Glutamatergic neuron (in vitro differentiated cells): Measurements from ENCODE around the gene ESR1. TPM values are rescaled to one million over a fixed set of nuclear protein-coding genes. Genes with fewer than 3 reads are reported as not detected.
"Not testable (repeated sequence)": the region's sequence is repeated elsewhere in the genome, so short reads cannot be mapped to it uniquely, and the experiment has no call there.

Source experiments
- DNase-seq: peaks from one replicate; pipeline ENCODE4 v3.0.0; 2022
- H3K27ac Mint-ChIP-seq: one replicate; pipeline ENCODE4 v1.8.0; 2020; ENCODE audit warnings: mild to moderate bottlenecking, mixed read lengths, inconsistent platforms; ENCODE audit not compliant: unreplicated experiment
- H3K27me3 Mint-ChIP-seq: one replicate; pipeline ENCODE4 v1.8.0; 2020; ENCODE audit warnings: mild to moderate bottlenecking, moderate library complexity, mixed read lengths, inconsistent platforms; ENCODE audit not compliant: unreplicated experiment
- H3K36me3 Mint-ChIP-seq: one replicate; pipeline ENCODE4 v1.8.0; 2020; ENCODE audit warnings: mild to moderate bottlenecking, mixed read lengths, inconsistent platforms; ENCODE audit not compliant: unreplicated experiment
- H3K4me1 Mint-ChIP-seq: one replicate; pipeline ENCODE4 v1.8.0; 2020; ENCODE audit warnings: mild to moderate bottlenecking, low read depth, mixed read lengths, inconsistent platforms; ENCODE audit not compliant: unreplicated experiment
- H3K4me3 Mint-ChIP-seq: one replicate; pipeline ENCODE4 v1.8.0; 2020; ENCODE audit warnings: mild to moderate bottlenecking, mixed read lengths, inconsistent platforms; ENCODE audit not compliant: unreplicated experiment
- H3K9me3 Mint-ChIP-seq: one replicate; pipeline ENCODE4 v1.8.0; 2020; ENCODE audit warnings: mild to moderate bottlenecking, moderate library complexity, mixed read lengths, inconsistent platforms; ENCODE audit not compliant: unreplicated experiment
- total RNA-seq: library from RNA; stranded (reverse); fragmentation: NEBNext Ultra II Directional; extraction: Animal tissue kit (Norgen Biotek cat#: 25700); gene quantifications from one replicate; pipeline ENCODE4 v1.2.1, GENCODE V29; 2021; ENCODE audit not compliant: unreplicated experiment
- TF ChIP-seq, protein P1 (sequence below): fragments of 200-600 bp; sonication (generic); IDR thresholded peaks from one replicate; pipeline ENCODE4 v1.5.0; 2021; ENCODE audit not compliant: partially characterized antibody, unreplicated experiment

ESR1 gene
- total RNA-seq, 1 donor from 2014 or later = not detected

DNA sequence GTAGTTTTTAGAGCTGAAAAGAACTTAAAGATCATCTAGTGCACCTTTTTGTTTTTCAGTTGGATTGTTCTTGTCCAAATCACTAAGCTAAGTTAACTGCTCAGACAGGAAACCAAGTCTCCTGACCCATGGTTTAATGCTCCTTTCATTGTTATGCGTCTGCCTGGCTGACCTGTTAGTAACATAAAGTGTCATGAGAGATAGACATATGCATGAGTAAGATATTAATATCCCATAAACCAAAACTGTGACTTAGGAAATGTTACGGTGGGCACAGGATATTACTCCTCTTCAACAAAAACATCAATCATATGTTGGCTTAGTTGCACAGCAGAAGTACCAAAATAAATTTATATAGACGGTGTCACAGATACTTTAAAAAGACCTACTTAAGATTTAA lies 84.0 kb downstream of the ESR1 start:
- Mint-ChIP-seq H3K4me3 (no peak overlapping the region), H3K4me1 (no peaks in the 10 kb centered on the region), H3K36me3 (no peaks in the 10 kb centered on the region), H3K9me3 (no peaks in the 10 kb centered on the region), H3K27me3 (peaks cover 2% of the 10 kb centered on the region), H3K27ac (no peak overlapping the region)
- TF ChIP-seq, protein P1, sequence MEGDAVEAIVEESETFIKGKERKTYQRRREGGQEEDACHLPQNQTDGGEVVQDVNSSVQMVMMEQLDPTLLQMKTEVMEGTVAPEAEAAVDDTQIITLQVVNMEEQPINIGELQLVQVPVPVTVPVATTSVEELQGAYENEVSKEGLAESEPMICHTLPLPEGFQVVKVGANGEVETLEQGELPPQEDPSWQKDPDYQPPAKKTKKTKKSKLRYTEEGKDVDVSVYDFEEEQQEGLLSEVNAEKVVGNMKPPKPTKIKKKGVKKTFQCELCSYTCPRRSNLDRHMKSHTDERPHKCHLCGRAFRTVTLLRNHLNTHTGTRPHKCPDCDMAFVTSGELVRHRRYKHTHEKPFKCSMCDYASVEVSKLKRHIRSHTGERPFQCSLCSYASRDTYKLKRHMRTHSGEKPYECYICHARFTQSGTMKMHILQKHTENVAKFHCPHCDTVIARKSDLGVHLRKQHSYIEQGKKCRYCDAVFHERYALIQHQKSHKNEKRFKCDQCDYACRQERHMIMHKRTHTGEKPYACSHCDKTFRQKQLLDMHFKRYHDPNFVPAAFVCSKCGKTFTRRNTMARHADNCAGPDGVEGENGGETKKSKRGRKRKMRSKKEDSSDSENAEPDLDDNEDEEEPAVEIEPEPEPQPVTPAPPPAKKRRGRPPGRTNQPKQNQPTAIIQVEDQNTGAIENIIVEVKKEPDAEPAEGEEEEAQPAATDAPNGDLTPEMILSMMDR = no peak
- no peak for DNase-seq

DNA sequence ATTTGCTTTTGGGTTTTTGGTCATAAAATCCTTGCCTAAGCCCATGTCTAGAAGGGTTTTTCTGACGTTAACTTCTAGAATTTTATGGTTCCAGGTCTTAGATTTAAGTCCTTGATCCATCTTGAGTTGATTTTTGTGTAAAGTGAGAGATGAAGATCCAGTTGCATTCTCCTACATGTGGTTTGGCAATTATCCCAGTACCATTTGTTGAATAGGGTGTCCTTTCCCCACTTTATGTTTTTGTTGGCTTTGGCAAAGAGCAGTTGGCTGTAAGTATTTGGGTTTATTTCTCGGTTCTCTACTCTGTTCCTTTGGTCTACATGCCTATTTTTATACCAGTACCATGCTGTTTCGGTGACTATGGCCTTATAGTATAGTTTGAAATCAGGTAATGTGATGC lies 86.9 kb downstream of the ESR1 start:
- not testable (repeated sequence) for H3K27me3 Mint-ChIP-seq, H3K27ac Mint-ChIP-seq, DNase-seq, H3K9me3 Mint-ChIP-seq, H3K36me3 Mint-ChIP-seq, H3K4me1 Mint-ChIP-seq, H3K4me3 Mint-ChIP-seq

DNA sequence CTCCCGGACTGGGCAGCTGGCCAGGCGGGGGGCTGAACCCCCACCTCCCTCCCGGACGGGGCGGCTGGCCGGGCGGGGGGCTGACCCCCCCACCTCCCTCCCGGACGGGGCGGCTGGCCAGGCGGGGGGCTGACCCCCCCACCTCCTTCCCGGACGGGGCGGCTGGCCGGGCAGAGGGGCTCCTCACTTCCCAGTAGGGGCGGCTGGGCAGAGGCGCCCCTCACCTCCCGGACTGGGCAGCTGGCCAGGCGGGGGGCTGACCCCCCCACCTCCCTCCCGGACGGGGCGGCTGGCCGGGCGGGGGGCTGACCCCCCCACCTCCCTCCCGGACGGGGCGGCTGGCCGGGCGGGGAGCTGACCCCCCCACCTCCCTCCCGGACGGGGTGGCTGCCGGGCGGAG lies 91.7 kb downstream of the ESR1 start:
- H3K36me3 Mint-ChIP-seq, H3K27ac Mint-ChIP-seq, H3K4me3 Mint-ChIP-seq, H3K27me3 Mint-ChIP-seq, H3K4me1 Mint-ChIP-seq, DNase-seq, H3K9me3 Mint-ChIP-seq: not testable (repeated sequence)

- H3K4me3 Mint-ChIP-seq, H3K27me3 Mint-ChIP-seq, H3K9me3 Mint-ChIP-seq, DNase-seq, H3K36me3 Mint-ChIP-seq, H3K4me1 Mint-ChIP-seq, H3K27ac Mint-ChIP-seq: not testable (repeated sequence)
Measured at GRCh38 chr6:151899796-151900195, 92.3 kb downstream of the ESR1 start.

DNA sequence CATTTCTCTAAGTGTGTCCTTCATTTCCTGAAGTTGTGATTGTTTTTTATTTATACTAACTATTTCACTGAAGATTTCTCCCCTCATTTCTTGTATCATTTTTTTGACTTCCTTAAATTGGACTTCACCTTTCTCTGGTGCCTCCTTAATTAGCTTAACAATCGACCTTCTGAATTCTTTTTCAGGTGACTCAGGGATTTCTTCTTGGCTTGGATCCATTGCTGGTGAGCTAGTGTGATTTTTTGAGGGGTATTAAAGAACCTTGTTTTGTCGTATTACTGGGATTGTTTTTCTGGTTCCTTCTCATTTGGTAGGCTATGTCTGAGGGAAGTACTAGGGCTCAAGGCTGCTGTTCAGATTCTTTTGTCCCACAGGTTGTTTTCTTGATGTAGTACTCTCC lies 92.8 kb downstream of the ESR1 start:
- H3K27ac Mint-ChIP-seq = no peak overlapping the region
- H3K4me3 Mint-ChIP-seq = no peak overlapping the region
- TF ChIP-seq, protein P1 = no peak
- peaks cover 5% of the 10 kb centered on the region for H3K9me3 Mint-ChIP-seq
- no peaks in the 10 kb centered on the region for H3K27me3 Mint-ChIP-seq
- H3K36me3 Mint-ChIP-seq = peaks cover 9% of the 10 kb centered on the region
- H3K4me1 Mint-ChIP-seq = no peaks in the 10 kb centered on the region
- no peak for DNase-seq

- TF ChIP-seq, protein P1 = no peak
- Mint-ChIP-seq H3K36me3 (peaks cover 9% of the 10 kb centered on the region), H3K4me1 (no peaks in the 10 kb centered on the region), H3K27ac (no peak overlapping the region), H3K4me3 (no peak overlapping the region), H3K9me3 (peaks cover 5% of the 10 kb centered on the region), H3K27me3 (no peaks in the 10 kb centered on the region)
- no peak for DNase-seq
Measured at GRCh38 chr6:151901009-151901411, 93.5 kb downstream of the ESR1 start.

GRCh38 chr6:151904631-151905030 lies 97.1 kb downstream of the ESR1 start:
- Mint-ChIP-seq H3K4me1 (no peaks in the 10 kb centered on the region), H3K36me3 (peaks cover 9% of the 10 kb centered on the region), H3K9me3 (peaks cover 5% of the 10 kb centered on the region), H3K27me3 (no peaks in the 10 kb centered on the region), H3K4me3 (no peak overlapping the region), H3K27ac (no peak overlapping the region)
- DNase-seq = no peak
- TF ChIP-seq, protein P1 = no peak
